IPS DF 6.9 (cell line): Measurements from ENCODE around the gene DLK1.

Experiments used
- DNase-seq: peaks from one replicate; pipeline ENCODE4 v3.0.0-alpha.2; 2013; ENCODE audit warnings: low read depth, low spot score
- H3K27ac ChIP-seq: one replicate; pipeline ENCODE4 v1.5.1; 2013; ENCODE audit warnings: low read length, control low read depth
- H3K27me3 ChIP-seq: 2 replicates; pipeline ENCODE4 v1.6.1; 2013; ENCODE audit warnings: mild to moderate bottlenecking, low read length; ENCODE audit not compliant: control insufficient read depth, insufficient read depth
- H3K36me3 ChIP-seq: 2 replicates; pipeline ENCODE4 v1.6.1; 2013; ENCODE audit warnings: low read length; ENCODE audit not compliant: control insufficient read depth, insufficient read depth
- H3K4me1 ChIP-seq: 2 replicates; pipeline ENCODE4 v1.6.1; 2013; ENCODE audit warnings: low read length; ENCODE audit not compliant: control insufficient read depth, insufficient read depth
- H3K4me3 ChIP-seq: 2 replicates; pipeline ENCODE4 v1.5.1; 2013; ENCODE audit warnings: mild to moderate bottlenecking, low read length
- H3K9me3 ChIP-seq: 2 replicates; pipeline ENCODE4 v1.6.1; 2013; ENCODE audit warnings: low read length, inconsistent platforms; ENCODE audit not compliant: control insufficient read depth, insufficient read depth
- WGBS: extraction: QIAGEN DNeasy Blood & Tissue Kit; methylation state at CpG from one replicate; pipeline ENCODE4 v1.1.7; 2013; ENCODE audit warnings: mixed read lengths, missing lambda C conversion rate; ENCODE audit not compliant: insufficient read length, insufficient coverage; 5-methylcytosine and 5-hydroxymethylcytosine counted together

The DLK1 gene

DNA sequence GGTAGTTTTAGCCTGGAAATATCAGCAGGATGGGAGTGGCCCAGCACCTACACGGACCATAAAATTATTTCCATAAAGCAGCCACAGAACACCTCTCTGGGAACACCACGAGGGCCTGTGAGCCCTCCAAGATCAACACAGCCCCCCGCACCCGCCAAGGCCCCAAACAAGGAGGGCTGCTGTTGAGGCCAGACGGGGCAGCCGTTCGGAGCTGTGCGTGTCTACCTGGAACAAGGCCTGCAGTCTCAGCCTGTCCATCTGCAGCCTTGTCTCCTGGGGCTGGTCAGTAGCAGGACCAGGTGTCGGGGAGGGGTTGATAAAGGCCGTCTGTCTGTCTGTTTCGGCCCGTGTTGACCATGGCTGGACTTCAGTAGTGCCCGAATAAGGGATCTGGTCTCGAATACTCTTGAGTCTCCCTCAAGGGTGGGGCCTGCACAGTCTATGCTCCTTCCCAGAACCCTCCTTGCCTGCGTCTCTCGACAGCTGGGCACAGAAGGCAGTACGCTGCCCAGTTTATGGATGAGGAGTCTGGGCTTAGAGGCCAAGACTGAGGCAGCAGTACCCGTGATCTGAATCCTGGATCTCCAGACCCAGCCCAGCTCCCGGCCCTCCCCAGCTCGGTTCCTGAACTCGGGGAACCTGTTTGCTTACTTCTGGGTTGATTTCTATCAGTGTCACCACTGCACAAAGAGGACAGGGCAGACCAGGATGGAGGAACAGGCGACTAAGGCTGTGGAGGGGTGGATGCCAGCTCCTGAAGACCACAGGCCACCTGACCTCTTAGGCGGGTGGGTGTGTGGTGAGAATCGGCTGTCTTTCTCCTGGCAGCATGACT lies 23.1 kb upstream of the DLK1 start:
- no peak overlapping the region for H3K27ac ChIP-seq
- no peaks in the 10 kb centered on the region for H3K9me3 ChIP-seq
- no peak overlapping the region for H3K4me3 ChIP-seq
- no CpG with 5 or more reads among the region's 24 CpGs for WGBS
- DNase-seq = no peak
- no peaks in the 10 kb centered on the region; the same call in 1 of the 2 replicates for H3K4me1 ChIP-seq
- H3K27me3 ChIP-seq = no peaks in the 10 kb centered on the region
- no peaks in the 10 kb centered on the region for H3K36me3 ChIP-seq

- Histone ChIP-seq H3K27ac (no peak overlapping the region), H3K27me3 (no peaks in the 10 kb centered on the region; the same call in 1 of the 2 replicates), H3K9me3 (no peaks in the 10 kb centered on the region), H3K4me1 (peaks cover 2% of the 10 kb centered on the region; the same call in 1 of the 2 replicates), H3K36me3 (no peaks in the 10 kb centered on the region), H3K4me3 (no peak overlapping the region)
- no CpG with 5 or more reads among the region's 13 CpGs for WGBS
- DNase-seq = no peak
Observed at GRCh38 chr14:100706200-100706599, 20.5 kb upstream of the DLK1 start.

DNA sequence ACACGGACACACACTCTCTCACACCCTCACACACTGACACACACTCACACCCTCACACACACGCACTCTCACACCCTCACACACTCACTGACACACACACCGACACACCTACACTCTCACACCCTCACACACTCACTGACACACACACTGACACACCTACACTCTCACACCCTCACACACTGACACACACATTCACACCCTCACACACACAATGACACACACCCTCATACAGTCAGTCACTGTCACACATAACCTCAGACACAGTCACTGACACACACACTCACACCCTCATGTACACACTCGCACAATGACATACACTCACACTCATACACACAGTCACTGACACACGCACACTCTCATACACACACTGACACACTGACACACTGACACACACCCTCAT lies 19.8 kb upstream of the DLK1 start:
- Histone ChIP-seq H3K36me3 (no peaks in the 10 kb centered on the region), H3K27ac (no peak overlapping the region), H3K27me3 (no peaks in the 10 kb centered on the region; the same call in 1 of the 2 replicates), H3K4me3 (no peak overlapping the region), H3K9me3 (no peaks in the 10 kb centered on the region), H3K4me1 (peaks cover 2% of the 10 kb centered on the region; the same call in 1 of the 2 replicates)
- WGBS = 75% methylated on average over 2 of the region's 5 CpGs
- no peak for DNase-seq

DNA sequence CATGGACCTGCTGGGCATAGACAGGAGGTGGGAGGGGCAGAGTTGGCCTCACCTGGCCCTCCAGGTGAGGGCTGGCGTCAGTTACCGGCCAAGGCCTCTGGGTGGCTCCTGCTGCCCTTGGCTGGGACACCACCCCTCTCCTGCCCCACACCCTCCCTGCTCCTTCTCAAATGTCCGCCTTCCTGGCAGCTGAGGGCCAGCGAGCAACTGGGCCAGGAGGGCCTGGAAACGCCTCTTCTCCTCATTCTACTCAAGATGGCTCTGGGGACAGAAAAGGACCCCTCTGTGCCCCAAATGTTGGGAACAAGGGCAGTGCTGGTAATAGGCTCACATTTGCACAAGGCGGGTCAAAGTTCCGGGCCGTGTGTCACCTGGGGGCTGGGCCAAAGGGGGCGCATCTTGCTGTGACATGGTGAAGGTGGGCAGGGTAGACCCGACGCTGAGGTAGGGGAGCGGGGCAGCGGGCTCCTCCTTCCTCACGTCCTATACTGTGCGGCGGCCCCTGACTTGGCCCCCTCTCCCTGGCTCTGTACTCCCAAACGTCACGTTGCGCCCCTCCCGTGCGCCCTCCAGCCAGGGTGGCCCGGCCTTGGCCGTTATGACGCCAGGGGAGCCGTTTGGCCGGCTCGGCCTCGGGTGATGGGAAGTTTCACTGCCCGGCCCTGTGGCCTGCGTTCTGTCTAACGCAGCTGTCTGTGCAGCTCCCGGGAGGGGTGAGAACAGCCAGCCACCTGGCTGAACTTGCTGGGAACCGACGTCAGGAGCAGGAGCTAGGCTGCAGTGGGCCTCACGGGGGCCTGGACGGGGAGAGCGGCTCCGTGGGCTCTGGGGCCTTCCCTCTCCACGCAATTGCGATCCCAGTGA lies 18.0 kb upstream of the DLK1 start:
- no peaks in the 10 kb centered on the region for H3K36me3 ChIP-seq
- no peaks in the 10 kb centered on the region; the same call in 1 of the 2 replicates for H3K27me3 ChIP-seq
- no CpG with 5 or more reads among the region's 40 CpGs for WGBS
- no peak overlapping the region; the same call in 1 of the 2 replicates for H3K4me3 ChIP-seq
- H3K4me1 ChIP-seq = peaks cover 2% of the 10 kb centered on the region; the same call in 1 of the 2 replicates
- DNase-seq = peak; percentile 63
- no peaks in the 10 kb centered on the region for H3K9me3 ChIP-seq
- H3K27ac ChIP-seq = no peak overlapping the region

DNA sequence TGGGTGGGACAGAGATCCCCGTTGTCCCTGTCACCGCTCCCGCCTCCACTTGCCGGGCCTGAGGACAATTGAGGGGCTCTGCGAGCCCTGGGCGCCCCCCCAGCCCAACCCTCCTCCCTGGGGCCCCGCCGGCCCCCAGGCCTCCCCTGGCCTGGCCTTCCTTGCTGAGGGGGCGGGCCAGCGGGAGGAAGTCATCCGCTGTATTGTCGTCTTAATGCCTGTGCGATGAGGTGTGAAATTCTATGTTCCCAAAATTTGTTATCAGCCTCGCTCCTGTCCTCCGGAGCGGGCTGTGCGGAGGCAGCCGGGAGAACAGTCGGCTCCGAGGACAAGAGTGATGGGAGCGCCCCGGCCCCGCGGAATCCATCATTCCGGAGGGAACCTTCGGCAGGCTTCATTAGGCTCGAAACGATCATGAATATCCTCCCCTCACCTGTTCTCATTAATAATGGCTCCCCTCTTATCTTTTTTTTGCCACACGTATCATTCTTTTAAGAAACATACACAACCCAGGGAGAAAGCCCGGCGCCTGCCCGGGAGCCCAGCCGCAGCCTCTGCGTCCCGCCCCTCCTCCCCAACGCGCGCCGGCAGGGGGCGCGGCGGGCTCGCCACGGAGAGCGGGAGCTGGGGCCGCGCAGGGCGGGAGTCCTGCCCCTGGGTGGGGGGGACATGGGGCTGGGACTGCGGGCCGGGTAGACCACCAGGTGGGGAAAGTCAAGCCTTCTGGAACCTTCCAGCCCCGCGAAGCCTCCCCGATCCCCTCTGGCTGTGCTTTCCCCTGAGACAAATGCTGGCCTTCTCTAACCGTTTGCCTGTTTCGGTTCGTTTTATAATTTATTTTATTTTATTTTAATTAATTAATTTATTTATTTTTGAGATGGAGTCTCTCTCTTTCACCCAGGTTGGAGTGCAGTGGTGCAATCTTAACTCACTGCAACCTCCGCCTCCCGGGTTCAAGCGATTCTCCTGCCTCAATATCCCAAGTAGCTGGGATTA lies 17.1 kb upstream of the DLK1 start:
- WGBS = no CpG with 5 or more reads among the region's 59 CpGs
- Histone ChIP-seq H3K4me1 (peaks cover 2% of the 10 kb centered on the region; the same call in 1 of the 2 replicates), H3K4me3 (no peak overlapping the region), H3K27ac (no peak overlapping the region), H3K36me3 (no peaks in the 10 kb centered on the region), H3K27me3 (no peaks in the 10 kb centered on the region; the same call in 1 of the 2 replicates), H3K9me3 (no peaks in the 10 kb centered on the region)
- DNase-seq = no peak

GRCh38 chr14:100710391-100710790 lies 16.3 kb upstream of the DLK1 start:
- Histone ChIP-seq H3K36me3 (no peaks in the 10 kb centered on the region), H3K27me3 (no peaks in the 10 kb centered on the region; the same call in 1 of the 2 replicates), H3K4me1 (peaks cover 2% of the 10 kb centered on the region; the same call in 1 of the 2 replicates), H3K27ac (no peak overlapping the region), H3K4me3 (no peak overlapping the region), H3K9me3 (no peaks in the 10 kb centered on the region)
- DNase-seq = no peak
- WGBS = no CpG with 5 or more reads among the region's 12 CpGs

- no peaks in the 10 kb centered on the region for H3K9me3 ChIP-seq
- WGBS = no CpG with 5 or more reads among the region's 18 CpGs
- no peaks in the 10 kb centered on the region for H3K36me3 ChIP-seq
- peaks cover 2% of the 10 kb centered on the region; the same call in 1 of the 2 replicates for H3K4me1 ChIP-seq
- no peak overlapping the region for H3K4me3 ChIP-seq
- no peak overlapping the region for H3K27ac ChIP-seq
- no peak for DNase-seq
- no peaks in the 10 kb centered on the region; the same call in 1 of the 2 replicates for H3K27me3 ChIP-seq
Observed at GRCh38 chr14:100710826-100711462, 15.7 kb upstream of the DLK1 start.

DNA sequence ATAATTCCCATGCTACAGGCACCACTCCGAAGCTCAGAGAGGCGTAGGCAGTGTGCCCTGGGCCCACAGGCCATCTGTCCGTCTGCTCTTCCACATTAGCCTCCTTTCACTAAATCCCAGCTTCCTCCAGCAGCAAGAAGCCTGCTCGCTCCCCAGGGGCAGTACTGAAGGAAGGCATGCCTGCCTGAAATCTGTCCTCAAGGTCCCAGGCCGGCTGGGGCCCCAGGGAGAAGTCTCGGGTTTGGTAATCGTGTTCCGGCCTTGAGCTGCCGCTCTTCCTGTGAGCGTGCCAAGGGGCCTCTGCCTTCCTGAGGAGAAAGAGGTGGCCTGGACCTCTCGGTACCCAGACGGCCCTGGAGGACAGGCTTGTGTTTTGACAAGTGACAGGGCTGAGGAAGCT lies 15.2 kb upstream of the DLK1 start:
- Histone ChIP-seq H3K36me3 (no peaks in the 10 kb centered on the region), H3K27me3 (no peaks in the 10 kb centered on the region; the same call in 1 of the 2 replicates), H3K4me3 (no peak overlapping the region), H3K4me1 (peaks cover 2% of the 10 kb centered on the region; the same call in 1 of the 2 replicates), H3K27ac (no peak overlapping the region), H3K9me3 (no peaks in the 10 kb centered on the region)
- no peak for DNase-seq
- no CpG with 5 or more reads among the region's 12 CpGs for WGBS

DNA sequence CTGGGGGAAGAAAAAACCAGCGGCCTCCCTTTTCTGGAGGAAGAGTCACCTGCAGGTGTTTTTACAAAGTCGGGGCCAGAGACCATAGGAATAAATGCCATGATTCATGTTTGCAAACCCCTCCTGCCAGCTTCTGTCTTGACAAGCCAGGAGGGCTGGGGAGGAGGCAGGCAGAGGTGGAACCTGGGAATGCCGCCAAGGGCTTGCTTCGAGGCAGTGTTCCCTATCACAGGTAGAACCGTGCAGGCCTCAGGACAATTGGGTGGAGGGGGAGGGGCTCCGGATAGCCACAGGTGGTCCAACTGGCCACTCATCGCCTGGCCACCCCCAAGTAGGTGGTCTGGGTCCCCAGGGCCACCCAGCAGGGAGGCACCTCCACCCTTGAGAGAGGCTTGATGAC lies 14.2 kb upstream of the DLK1 start:
- Histone ChIP-seq H3K36me3 (no peaks in the 10 kb centered on the region), H3K27ac (no peak overlapping the region), H3K9me3 (no peaks in the 10 kb centered on the region), H3K4me1 (peaks cover 2% of the 10 kb centered on the region; the same call in 1 of the 2 replicates), H3K4me3 (no peak overlapping the region), H3K27me3 (no peaks in the 10 kb centered on the region; the same call in 1 of the 2 replicates)
- no CpG with 5 or more reads among the region's 7 CpGs for WGBS
- no peak for DNase-seq
